NT2/D1 (cell line): ENCODE measurements around the gene PPP1R7.

Experiments
- DNase-seq: peaks from one replicate; pipeline ENCODE4 v3.0.0-alpha.2; 2011; ENCODE audit warnings: low read depth, low spot score
- H3K27me3 ChIP-seq: 2 replicates; pipeline ENCODE4 v1.6.0; 2011; ENCODE audit warnings: mild to moderate bottlenecking; ENCODE audit not compliant: insufficient read length, insufficient read depth
- H3K36me3 ChIP-seq: 2 replicates; pipeline ENCODE4 v1.6.1; 2011; ENCODE audit warnings: mild to moderate bottlenecking, low read length, mixed read lengths; ENCODE audit not compliant: insufficient read depth, insufficient read length
- H3K4me1 ChIP-seq: 2 replicates; pipeline ENCODE4 v1.5.1; 2011; ENCODE audit not compliant: insufficient read depth, insufficient read length
- H3K4me3 ChIP-seq: 2 replicates; pipeline ENCODE4 v1.5.1; 2011; ENCODE audit warnings: low read depth; ENCODE audit not compliant: insufficient read length
- H3K9ac ChIP-seq: 2 replicates; pipeline ENCODE4 v1.6.0; 2011; ENCODE audit warnings: low read depth; ENCODE audit not compliant: insufficient read length
- H3K9me3 ChIP-seq: 2 replicates; pipeline ENCODE4 v1.5.1; 2011; ENCODE audit warnings: mild to moderate bottlenecking, low read length; ENCODE audit not compliant: insufficient read depth
- SUZ12 ChIP-seq: IDR thresholded peaks from 2 replicates; pipeline ENCODE4 v1.6.1; 2011; ENCODE audit not compliant: insufficient read length, insufficient read depth; ENCODE audit errors: extremely low read depth
- YY1 ChIP-seq: IDR thresholded peaks from 2 replicates; pipeline ENCODE4 v1.6.1; 2011; ENCODE audit not compliant: insufficient read length, insufficient read depth
- ZNF274 ChIP-seq: IDR thresholded peaks from 2 replicates; pipeline ENCODE4 v1.6.1; 2011; ENCODE audit warnings: mild to moderate bottlenecking, low read depth, low read length

The PPP1R7 gene

GRCh38 chr2:241159116-241159515 lies 8.8 kb downstream of the PPP1R7 start:
- H3K4me1 ChIP-seq, result no peaks in the 10 kb centered on the region
- H3K36me3 ChIP-seq, result peaks cover 77% of the 10 kb centered on the region
- no peak overlapping the region for H3K9ac ChIP-seq
- no peaks in the 10 kb centered on the region for H3K9me3 ChIP-seq
- H3K4me3 ChIP-seq, result no peak overlapping the region
- H3K27me3 ChIP-seq, result no peaks in the 10 kb centered on the region
- TF ChIP-seq ZNF274 (no peak), YY1 (no peak), SUZ12 (no peak)
- no peak for DNase-seq

DNA sequence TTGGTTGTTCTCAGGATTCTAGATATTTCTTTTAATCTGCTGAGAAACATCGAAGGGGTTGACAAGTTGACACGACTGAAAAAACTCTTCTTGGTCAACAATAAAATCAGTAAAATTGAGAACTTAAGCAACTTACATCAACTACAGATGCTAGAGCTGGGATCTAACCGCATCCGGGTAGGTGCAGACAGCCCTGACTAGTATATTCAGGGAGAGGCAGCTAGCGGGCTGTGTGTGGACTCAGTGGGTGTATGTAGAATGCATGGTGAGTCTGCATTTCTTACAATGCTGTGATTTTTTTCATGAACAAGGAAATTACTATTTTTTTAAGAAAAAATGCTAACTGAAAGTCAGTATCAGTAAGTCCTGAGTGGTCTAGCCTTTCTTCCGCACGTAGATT lies 10.1 kb downstream of the PPP1R7 start:
- Histone ChIP-seq H3K4me3 (no peak overlapping the region), H3K4me1 (no peaks in the 10 kb centered on the region)
- TF ChIP-seq ZNF274, result no peak
- TF ChIP-seq SUZ12, result no peak
- no peak for TF ChIP-seq YY1

DNA sequence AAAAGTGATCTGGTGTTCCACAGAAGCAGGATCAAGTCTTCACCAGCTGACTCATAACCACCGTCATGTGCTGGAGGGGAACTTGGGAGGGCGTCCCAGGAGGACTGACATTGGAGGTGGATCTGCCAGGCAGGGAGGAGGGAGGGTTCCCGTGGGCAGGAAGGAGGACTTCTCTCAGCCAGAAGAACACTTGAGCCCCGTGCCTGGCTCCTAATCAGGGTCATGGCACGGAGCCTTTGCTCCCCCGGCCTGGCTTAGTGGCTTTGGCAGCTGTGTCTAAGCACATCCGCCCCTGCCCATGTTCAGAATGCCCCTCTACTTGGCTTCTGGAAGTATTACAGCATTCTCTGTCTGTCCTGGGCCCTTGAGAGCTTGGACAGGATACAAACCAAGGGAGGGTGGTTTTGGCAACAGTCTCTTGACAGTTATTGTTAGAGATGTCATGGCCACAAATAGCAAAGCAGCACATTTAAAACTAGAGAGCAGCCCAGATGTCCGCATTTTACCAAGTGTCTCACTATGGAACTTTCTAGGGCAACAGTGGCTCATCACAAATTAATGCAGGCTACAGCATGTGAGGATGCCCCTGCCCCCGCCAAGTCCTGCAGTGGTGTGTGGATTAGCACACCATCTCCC lies 11.5 kb downstream of the PPP1R7 start:
- Histone ChIP-seq H3K27me3 (no peaks in the 10 kb centered on the region), H3K9ac (no peak overlapping the region), H3K36me3 (peaks cover 71% of the 10 kb centered on the region), H3K4me1 (no peaks in the 10 kb centered on the region), H3K9me3 (no peaks in the 10 kb centered on the region), H3K4me3 (no peak overlapping the region)
- TF ChIP-seq YY1 (no peak), ZNF274 (no peak), SUZ12 (no peak)
- DNase-seq, result no peak

More for the DNA sequence above, 10.1 kb downstream of the PPP1R7 start:
- Histone ChIP-seq H3K9me3 (no peaks in the 10 kb centered on the region), H3K9ac (no peak overlapping the region), H3K27me3 (no peaks in the 10 kb centered on the region), H3K36me3 (peaks cover 71% of the 10 kb centered on the region)
- no peak for DNase-seq

DNA sequence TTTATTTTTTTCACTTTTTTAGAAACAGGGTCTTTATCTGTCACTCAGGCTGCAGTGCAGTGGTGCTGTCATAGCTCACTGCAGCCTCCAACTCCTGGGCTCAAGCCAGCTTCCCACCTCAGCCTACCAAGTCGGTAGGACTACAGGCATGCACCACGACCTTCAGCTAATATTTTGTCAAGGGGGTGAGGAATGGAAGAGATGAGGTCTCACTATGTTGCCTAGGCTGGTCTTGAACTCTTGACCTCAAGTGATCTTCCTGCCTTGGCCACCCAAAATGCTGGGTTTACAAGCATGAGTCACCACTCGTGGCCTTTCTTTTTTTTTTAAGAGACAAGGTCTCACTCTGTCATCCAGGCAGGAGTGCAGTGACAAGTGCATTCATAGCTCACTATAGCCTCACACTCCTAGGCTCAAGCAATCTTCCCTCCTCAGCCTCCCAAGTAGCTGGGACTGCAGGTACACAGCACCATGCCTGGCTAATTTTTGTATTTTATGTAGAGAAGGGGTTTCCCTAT lies 13.4 kb downstream of the PPP1R7 start:
- Histone ChIP-seq H3K27me3 (no peaks in the 10 kb centered on the region), H3K4me1 (no peaks in the 10 kb centered on the region), H3K36me3 (peaks cover 73% of the 10 kb centered on the region), H3K9ac (no peak overlapping the region), H3K9me3 (no peaks in the 10 kb centered on the region), H3K4me3 (no peak overlapping the region)
- TF ChIP-seq YY1 (no peak), ZNF274 (no peak), SUZ12 (no peak)
- DNase-seq, result no peak

- Histone ChIP-seq H3K4me1 (no peaks in the 10 kb centered on the region), H3K36me3 (peaks cover 61% of the 10 kb centered on the region), H3K9ac (no peak overlapping the region), H3K27me3 (no peaks in the 10 kb centered on the region), H3K9me3 (peaks cover 14% of the 10 kb centered on the region; the same call in 1 of the 2 replicates), H3K4me3 (no peak overlapping the region)
- TF ChIP-seq YY1, result no peak
- TF ChIP-seq ZNF274, result no peak
- TF ChIP-seq SUZ12, result no peak
- no peak for DNase-seq
Observed at GRCh38 chr2:241168366-241168765, 18.1 kb downstream of the PPP1R7 start.

GRCh38 chr2:241173557-241173956 lies 23.3 kb downstream of the PPP1R7 start:
- H3K9ac ChIP-seq, result no peak overlapping the region
- no peaks in the 10 kb centered on the region for H3K27me3 ChIP-seq
- H3K4me1 ChIP-seq, result no peaks in the 10 kb centered on the region
- TF ChIP-seq SUZ12 (no peak), YY1 (no peak), ZNF274 (no peak)
- H3K36me3 ChIP-seq, result peaks cover 45% of the 10 kb centered on the region
- H3K9me3 ChIP-seq, result peaks cover 14% of the 10 kb centered on the region; the same call in 1 of the 2 replicates
- H3K4me3 ChIP-seq, result no peak overlapping the region
- DNase-seq, result no peak

DNA sequence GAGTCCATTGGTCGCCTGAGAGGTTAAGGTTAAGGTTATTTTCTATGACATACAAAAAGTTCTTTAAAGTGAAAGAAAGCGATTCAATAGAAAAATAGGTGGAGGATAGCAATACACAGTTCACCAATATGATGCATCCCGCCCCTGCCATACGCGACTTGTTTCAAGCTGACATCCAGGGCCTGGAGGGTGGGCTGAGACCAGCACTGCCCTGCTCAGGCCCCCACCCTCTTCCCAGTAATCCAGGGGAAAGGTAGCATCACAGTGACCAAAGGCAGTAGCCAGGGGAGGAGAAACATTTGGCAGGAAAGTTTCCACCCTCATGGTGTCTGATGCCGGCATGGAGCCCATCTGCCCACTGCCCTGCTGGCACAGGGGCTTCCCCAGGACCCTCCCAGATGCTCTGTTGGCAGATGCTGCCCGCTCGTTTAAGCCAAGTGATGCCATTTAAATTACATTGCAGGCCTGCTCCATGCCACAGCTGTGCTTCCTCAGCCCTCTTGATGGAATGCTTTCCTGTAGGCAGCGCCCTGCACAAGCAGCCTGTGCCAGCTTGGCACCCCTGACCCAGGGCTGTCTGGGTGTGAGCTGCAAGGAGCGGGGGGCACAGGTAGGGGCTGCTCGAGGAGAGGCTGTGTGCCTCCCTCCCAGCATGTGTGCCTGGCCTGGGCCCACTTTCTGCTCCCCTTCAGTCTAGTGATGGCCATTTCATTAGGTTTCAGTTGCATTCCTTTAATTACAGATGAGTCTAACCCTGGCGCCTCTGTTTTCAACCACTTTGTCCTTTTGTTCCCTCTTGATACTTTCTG lies 27.5 kb downstream of the PPP1R7 start:
- Histone ChIP-seq H3K4me1 (peaks cover 3% of the 10 kb centered on the region), H3K9ac (no peak overlapping the region), H3K4me3 (no peak overlapping the region), H3K9me3 (no peaks in the 10 kb centered on the region), H3K27me3 (no peaks in the 10 kb centered on the region), H3K36me3 (peaks cover 41% of the 10 kb centered on the region)
- TF ChIP-seq SUZ12 (no peak), YY1 (no peak), ZNF274 (no peak)
- no peak for DNase-seq
